Ovary (tissue), 9 donors: ENCODE data around the gene GPT2. TPM values are rescaled to one million over a fixed set of nuclear protein-coding genes. Genes with fewer than 3 reads are reported as not detected.

Source experiments
- DNase-seq, 5 donors: peaks; one replicate each; pipeline ENCODE4 v3.0.0-alpha.2; 2019 to 2020
- H3K27ac ChIP-seq, 2 donors: fragments of 200-600 bp; one replicate each; pipeline versions ENCODE4 v1.5.1 to v1.8.0; 2019 to 2022
- H3K27me3 ChIP-seq: fragments of 200-600 bp; one replicate; pipeline ENCODE4 v1.8.0; 2022
- H3K36me3 ChIP-seq: fragments of 200-600 bp; sonication (generic); one replicate; pipeline ENCODE4 v1.5.1; 2019
- H3K4me1 ChIP-seq: one replicate; pipeline ENCODE4 v1.8.1; 2013; ENCODE audit warnings: mild to moderate bottlenecking, moderate library complexity; ENCODE audit not compliant: insufficient read depth
- H3K4me3 ChIP-seq: fragments of 200-600 bp; sonication (generic); one replicate; pipeline ENCODE4 v1.5.1; 2017
- H3K9me3 ChIP-seq, 2 donors: fragments of 200-600 bp in 1 of 2; sonication (generic) in 1 of 2; one replicate each; pipeline versions ENCODE4 v1.5.1 to v1.8.1; 2013 to 2019; ENCODE audit warnings: mild to moderate bottlenecking in 1 of 2, moderate library complexity in 1 of 2
- EP300 ChIP-seq: sonication (generic); formaldehyde crosslinking; IDR thresholded peaks from one replicate; pipeline ENCODE4 v1.6.1; 2017; ENCODE audit warnings: antibody characterized with exemption
- POLR2A ChIP-seq: fragments of 450-650 bp; IDR thresholded peaks from one replicate; pipeline ENCODE4 v1.6.1; 2017; ENCODE audit warnings: antibody characterized with exemption, mild to moderate bottlenecking, moderate library complexity
- WGBS, 3 donors: extraction: QIAGEN DNeasy Blood & Tissue Kit in 1 of 3; methylation state at CpG; one replicate each; pipeline versions ENCODE4 v1.1.5 to v1.1.7; 2013 to 2017; 5-methylcytosine and 5-hydroxymethylcytosine counted together
- intact Hi-C, 4 donors: fragments of 100-400 bp; cut with DNase I; formaldehyde crosslinking; loops; one replicate each; pipeline versions ENCODE4 v1.11.0 to v1.15.1; 2022 to 2023
- polyA plus RNA-seq, 2 donors: library from polyadenylated mRNA; stranded (reverse); fragments of 200-250 nt in 1 of 2; fragments of 350-450 nt in 1 of 2; fragmentation: Illumina TruSeq in 1 of 2; extraction: RNeasy Lipid Tissue Mini Kit (QIAGEN cat#74804) in 1 of 2; gene quantifications; one replicate each; pipeline ENCODE4 v1.2.3, GENCODE V29; 2013 to 2014
- total RNA-seq, 7 donors: library from RNA; depleted of rRNA in 2 of 7; stranded (reverse); fragments of >200 nt in 2 of 7; fragmentation: NEBNext Ultra II Directional in 3 of 7; extraction: Animal tissue kit (Norgen Biotek cat#: 25700) in 3 of 7; gene quantifications; one replicate each; pipeline versions ENCODE4 v1.1.0 to v1.2.4, GENCODE V29; 2016 to 2023
- TF ChIP-seq, protein P1 (sequence below), 3 donors: fragments of 450-650 bp in 2 of 3; fragments of 200-600 bp in 1 of 3; IDR thresholded peaks; one replicate each; pipeline versions ENCODE4 v1.5.1 to v1.8.0; 2016 to 2022; ENCODE audit warnings: antibody characterized with exemption in 3 of 3, mild to moderate bottlenecking in 1 of 3
- donor health status: DM: no; HTN: no; CAD: no; lungs with moderate emphysema.
- donor health status: DM: no; HTN: no; CAD: no.
- donor health status: Bipolar disorder and iron deficiency.
- donor health status: DM: yes; HTN: yes; CAD: no.
- donor health status: DM: no; HTN: no; CAD: no.
- donor health status: DM: yes; HTN: yes; CAD: no.

The GPT2 gene
- total and polyA plus RNA-seq, 9 donors = 2.2 to 30.7 (median 4.9) TPM

DNA sequence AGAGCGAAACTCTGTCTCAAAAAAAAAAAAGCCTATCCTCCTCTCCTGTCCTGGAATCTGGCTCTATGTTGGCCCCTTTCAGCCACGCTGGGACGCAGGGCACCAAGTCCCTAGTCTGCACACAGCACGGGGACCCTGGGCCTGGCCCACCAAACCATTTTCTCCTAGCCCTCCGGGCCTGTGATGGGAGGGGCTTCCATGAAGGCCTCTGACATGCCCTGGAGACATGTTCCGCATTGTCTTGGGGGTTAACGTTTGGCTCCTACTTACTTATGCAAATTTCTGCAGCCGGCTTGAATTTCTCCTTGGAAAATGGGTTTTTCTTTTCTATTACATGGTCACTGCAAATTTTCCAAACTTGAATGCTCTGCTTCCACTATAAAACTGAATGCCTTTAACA is 12.6 kb upstream of the GPT2 start:
- TF ChIP-seq, protein P1, sequence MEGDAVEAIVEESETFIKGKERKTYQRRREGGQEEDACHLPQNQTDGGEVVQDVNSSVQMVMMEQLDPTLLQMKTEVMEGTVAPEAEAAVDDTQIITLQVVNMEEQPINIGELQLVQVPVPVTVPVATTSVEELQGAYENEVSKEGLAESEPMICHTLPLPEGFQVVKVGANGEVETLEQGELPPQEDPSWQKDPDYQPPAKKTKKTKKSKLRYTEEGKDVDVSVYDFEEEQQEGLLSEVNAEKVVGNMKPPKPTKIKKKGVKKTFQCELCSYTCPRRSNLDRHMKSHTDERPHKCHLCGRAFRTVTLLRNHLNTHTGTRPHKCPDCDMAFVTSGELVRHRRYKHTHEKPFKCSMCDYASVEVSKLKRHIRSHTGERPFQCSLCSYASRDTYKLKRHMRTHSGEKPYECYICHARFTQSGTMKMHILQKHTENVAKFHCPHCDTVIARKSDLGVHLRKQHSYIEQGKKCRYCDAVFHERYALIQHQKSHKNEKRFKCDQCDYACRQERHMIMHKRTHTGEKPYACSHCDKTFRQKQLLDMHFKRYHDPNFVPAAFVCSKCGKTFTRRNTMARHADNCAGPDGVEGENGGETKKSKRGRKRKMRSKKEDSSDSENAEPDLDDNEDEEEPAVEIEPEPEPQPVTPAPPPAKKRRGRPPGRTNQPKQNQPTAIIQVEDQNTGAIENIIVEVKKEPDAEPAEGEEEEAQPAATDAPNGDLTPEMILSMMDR (IDR thresholded peaks at IDR 0.05) = no peak
- Histone ChIP-seq H3K4me3 (no peak overlapping the region), H3K27me3 (no peaks in the 10 kb centered on the region), H3K27ac (no peak overlapping the region), H3K9me3 (no peaks in the 10 kb centered on the region), H3K36me3 (no peaks in the 10 kb centered on the region), H3K4me1 (peaks cover 5% of the 10 kb centered on the region)
- intact Hi-C loops = no loop called here
- WGBS, 3 donors = 82 to 85% (median 83%) methylated on average over 8 of the region's 8 CpGs
- DNase-seq = no peak

GRCh38 chr16:46873201-46873600 is 11.0 kb upstream of the GPT2 start:
- Histone ChIP-seq H3K27me3 (no peaks in the 10 kb centered on the region), H3K36me3 (no peaks in the 10 kb centered on the region), H3K4me3 (no peak overlapping the region), H3K4me1 (peaks cover 5% of the 10 kb centered on the region), H3K9me3 (no peaks in the 10 kb centered on the region), H3K27ac (no peak overlapping the region)
- DNase-seq = no peak
- intact Hi-C loops = no loop called here
- WGBS, 3 donors = 77 to 85% (median 79%) methylated on average over 3 of the region's 3 CpGs
- TF ChIP-seq, protein P1 (IDR thresholded peaks at IDR 0.05) = no peak
- TF ChIP-seq EP300 (no peak), POLR2A (no peak)

- H3K4me3 ChIP-seq = no peak overlapping the region
- H3K36me3 ChIP-seq = no peaks in the 10 kb centered on the region
- H3K27ac ChIP-seq = no peak overlapping the region
- H3K9me3 ChIP-seq = no peaks in the 10 kb centered on the region
- no peak for DNase-seq
- TF ChIP-seq POLR2A = no peak
- TF ChIP-seq EP300 = no peak
- TF ChIP-seq, protein P1 (IDR thresholded peaks at IDR 0.05) = no peak
- H3K4me1 ChIP-seq = peaks cover 5% of the 10 kb centered on the region
- intact Hi-C loops = loop anchor here in 1 of 4 donors (1.0 kb wide), 1 partner anchor 43 kb away; no protein-coding TSS in a partner anchor
- no peaks in the 10 kb centered on the region for H3K27me3 ChIP-seq
- 83 to 92% (median 90%) methylated on average over 8 of the region's 8 CpGs for WGBS, 3 donors
Observed at GRCh38 chr16:46875243-46875642, 8.9 kb upstream of the GPT2 start.

- Histone ChIP-seq H3K36me3 (no peaks in the 10 kb centered on the region), H3K4me1 (no peaks in the 10 kb centered on the region), H3K27me3 (no peaks in the 10 kb centered on the region), H3K9me3 (no peaks in the 10 kb centered on the region), H3K27ac (no peak overlapping the region), H3K4me3 (no peak overlapping the region)
- intact Hi-C loops = no loop called here
- TF ChIP-seq POLR2A (no peak), EP300 (no peak)
- TF ChIP-seq, protein P1 (IDR thresholded peaks at IDR 0.05) = no peak
- 61 to 69% (median 66%) methylated on average over 9 of the region's 9 CpGs for WGBS, 3 donors
- no peak for DNase-seq
Observed at GRCh38 chr16:46882304-46882939, 1.7 kb upstream of the GPT2 start.
